NCI-H526 treated with DMSO at 0.1 percent for 48 hours (cell line): ENCODE measurements around the gene TRIM34.
"Not testable (repeated sequence)": the region's sequence is repeated elsewhere in the genome, so short reads cannot be mapped to it uniquely, and the experiment has no call there.

Source experiments
- DNase-seq: peaks from one replicate; lab custom pipeline; 2025; lab: John Stamatoyannopoulos, UW

Gene TRIM34

GRCh38 chr11:5684036-5684645 lies 59.3 kb downstream of the TRIM34 start:
- no peak for DNase-seq

- no peak for DNase-seq
Measured at GRCh38 chr11:5684646-5685362, 60.0 kb downstream of the TRIM34 start, which contains the start of gene TRIM5. Gene TRIM5 (minus strand): TSS chr11:5685074. CDS start chr11:5680177, 4,897 bp downstream.

DNA sequence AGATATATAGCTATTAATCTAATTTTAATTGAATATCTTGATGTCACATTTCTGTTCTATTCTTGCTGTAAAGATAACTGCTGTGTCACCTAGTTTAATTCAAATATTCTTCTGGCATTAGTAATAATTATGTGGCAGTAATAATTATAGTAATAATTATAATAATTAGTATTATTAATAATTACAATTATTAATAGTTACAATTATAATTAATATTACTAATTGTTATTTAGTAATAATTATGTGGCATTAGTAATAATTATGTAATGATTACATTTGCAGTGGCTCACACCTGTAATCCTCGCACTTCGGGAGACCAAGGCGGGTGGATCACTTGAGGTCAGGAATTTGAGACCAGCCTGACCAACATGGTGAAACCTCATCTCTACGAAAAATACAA lies 61.6 kb downstream of the TRIM34 start:
- no peak for DNase-seq

- DNase-seq: no peak
Measured at GRCh38 chr11:5688482-5688881, 63.7 kb downstream of the TRIM34 start.

DNA sequence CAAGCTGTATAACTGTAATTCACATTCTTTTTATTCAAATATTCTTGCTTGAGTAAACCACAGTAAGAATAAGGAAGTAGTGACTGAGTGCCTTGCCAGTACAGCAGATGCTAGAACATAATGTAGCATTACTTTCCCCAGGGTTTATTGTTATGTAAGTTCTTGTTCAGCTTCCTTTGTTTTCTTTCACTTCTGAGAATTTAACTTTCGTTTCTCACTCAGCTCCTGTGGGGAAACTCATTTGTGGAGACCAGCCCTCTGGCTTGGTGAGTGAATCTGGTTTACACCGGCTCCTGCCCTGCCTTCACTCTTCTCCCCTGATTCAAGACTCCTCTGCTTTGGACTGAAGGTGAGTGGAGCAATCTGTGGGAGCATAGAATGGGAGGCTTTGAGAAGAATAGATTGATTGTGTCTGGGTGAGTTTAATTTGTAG lies 64.8 kb downstream of the TRIM34 start, which contains the start of gene TRIM22:
TRIM22 (plus strand) TSS at position 240 of the 433 bp plus-strand sequence. CDS start 6,443 bp downstream, outside the sequence.
- no peak for DNase-seq

- no peak for DNase-seq
Measured at GRCh38 chr11:5690216-5690615, 65.4 kb downstream of the TRIM34 start.

DNA sequence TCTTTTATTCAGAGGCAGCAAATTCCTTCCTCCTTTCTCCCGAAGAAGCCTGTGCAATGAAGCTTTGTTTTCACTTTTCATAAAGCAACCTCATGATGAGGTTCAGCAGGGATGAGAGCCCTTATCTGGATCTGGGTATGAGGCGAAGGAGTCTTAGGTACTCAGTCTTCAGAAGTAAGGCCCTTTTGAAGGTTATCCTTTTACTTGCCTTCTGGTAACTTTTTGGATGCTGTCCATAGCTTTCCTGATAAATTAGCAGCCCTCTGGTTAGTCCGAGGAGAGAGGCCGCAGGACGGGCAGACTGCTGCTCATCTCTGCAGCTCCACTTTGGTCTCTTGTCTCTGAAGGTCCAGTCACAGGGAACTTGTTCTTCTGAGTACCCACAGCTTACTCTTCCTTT lies 65.9 kb downstream of the TRIM34 start:
- DNase-seq: no peak

- DNase-seq: not testable (repeated sequence)
Measured at GRCh38 chr11:5691238-5691963, 66.6 kb downstream of the TRIM34 start.

DNA sequence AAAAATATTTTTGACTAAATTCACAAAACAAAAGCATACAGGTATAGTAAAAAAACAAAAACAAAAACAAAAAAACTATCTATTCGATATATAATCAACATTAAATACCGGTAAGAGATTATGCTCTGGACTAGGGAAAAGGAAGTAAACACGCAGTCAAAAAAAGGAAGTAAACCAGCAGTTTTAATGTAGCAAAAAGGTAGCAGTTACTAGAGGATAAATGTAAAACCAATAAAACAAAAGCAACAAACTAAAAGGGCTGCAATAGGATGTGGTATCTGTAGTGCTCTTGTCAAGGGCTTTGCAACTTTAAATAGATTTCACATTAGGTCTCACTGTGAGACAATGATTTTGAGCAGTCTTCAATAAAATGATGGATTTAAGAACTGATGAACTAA lies 67.2 kb downstream of the TRIM34 start:
- DNase-seq: no peak
